HL-60/S4 treated with phorbol 12-myristate 13-acetate at 8.2 ng/mL for 4 days and 3 days (cell line): ENCODE measurements around the gene CGB7.

ENCODE experiments used
- in situ Hi-C: fragments of 300-500 bp; cut with MboI; formaldehyde crosslinking; loops from 2 replicates; pipeline ENCODE4 v1.15.0; 2022; ENCODE audit warnings: low sequenced_read_pairs

The CGB7 gene

GRCh38 chr19:49017041-49017665, 40.4 kb downstream of the CGB7 start, which contains the start of gene LHB:
LHB (minus strand) TSS chr19:49017091; CDS start chr19:49017081, 10 bp downstream.
- in situ Hi-C loops, result no loop called here

GRCh38 chr19:49016067-49016839, 41.3 kb downstream of the CGB7 start:
- in situ Hi-C loops, result no loop called here

- in situ Hi-C loops, result no loop called here
These were observed 42.7 kb downstream of the CGB7 start for GRCh38 chr19:49014870-49015255.

GRCh38 chr19:49014123-49014869, 43.3 kb downstream of the CGB7 start:
- in situ Hi-C loops, result no loop called here

- in situ Hi-C loops, result no loop called here
These were observed 46.4 kb downstream of the CGB7 start for GRCh38 chr19:49011194-49011593.

GRCh38 chr19:49010453-49010852, 47.1 kb downstream of the CGB7 start:
- in situ Hi-C loops, result no loop called here

GRCh38 chr19:49009828-49010227, 47.7 kb downstream of the CGB7 start:
- in situ Hi-C loops, result no loop called here

GRCh38 chr19:49006905-49007304, 50.6 kb downstream of the CGB7 start:
- in situ Hi-C loops, result no loop called here

- in situ Hi-C loops, result no loop called here
These were observed 52.5 kb downstream of the CGB7 start for GRCh38 chr19:49004964-49005614.
